ENCODE measurements around the gene KERA.

KERA gene

GRCh38 chr12:91059211-91059610 is 1.4 kb upstream of the KERA start:
- DNase-seq (ENCODE audit: low read depth): no peak
- TF ChIP-seq CTCF (IDR thresholded peaks at IDR 0.05; ENCODE audit: low read depth, low read length, missing control alignments): no peak
- no peak overlapping the region for H3K4me3 ChIP-seq (ENCODE audit: low read depth, low read length)

GRCh38 chr12:91058786-91059185 is 962 bp upstream of the KERA start:
- no peak for DNase-seq (ENCODE audit: low read depth)
- H3K4me3 ChIP-seq (ENCODE audit: low read depth, low read length): no peak overlapping the region
- TF ChIP-seq CTCF (IDR thresholded peaks at IDR 0.05; ENCODE audit: low read depth, low read length, missing control alignments): no peak

- DNase-seq (ENCODE audit: low read depth): no peak
- no peak overlapping the region for H3K4me3 ChIP-seq (ENCODE audit: low read depth, low read length)
- no peak for TF ChIP-seq CTCF (IDR thresholded peaks at IDR 0.05; ENCODE audit: low read depth, low read length, missing control alignments)
Measured at GRCh38 chr12:91056488-91056887, 1.3 kb downstream of the KERA start.

GRCh38 chr12:91055976-91056375 is 1.8 kb downstream of the KERA start:
- no peak for TF ChIP-seq CTCF (IDR thresholded peaks at IDR 0.05; ENCODE audit: low read depth, low read length, missing control alignments)
- no peak for DNase-seq (ENCODE audit: low read depth)
- H3K4me3 ChIP-seq (ENCODE audit: low read depth, low read length): no peak overlapping the region

- no peak overlapping the region for H3K4me3 ChIP-seq (ENCODE audit: low read depth, low read length)
- DNase-seq (ENCODE audit: low read depth): no peak
- no peak for TF ChIP-seq CTCF (IDR thresholded peaks at IDR 0.05; ENCODE audit: low read depth, low read length, missing control alignments)
Measured at GRCh38 chr12:91053951-91054715, 3.7 kb downstream of the KERA start.

- no peak for TF ChIP-seq CTCF (IDR thresholded peaks at IDR 0.05; ENCODE audit: low read depth, low read length, missing control alignments)
- DNase-seq (ENCODE audit: low read depth): no peak
- no peak overlapping the region for H3K4me3 ChIP-seq (ENCODE audit: low read depth, low read length)
Measured at GRCh38 chr12:91052026-91052425, 5.8 kb downstream of the KERA start.

GRCh38 chr12:91044586-91044985 is 13.2 kb downstream of the KERA start:
- no peak for TF ChIP-seq CTCF (IDR thresholded peaks at IDR 0.05; ENCODE audit: low read depth, low read length, missing control alignments)
- DNase-seq (ENCODE audit: low read depth): no peak
- no peak overlapping the region for H3K4me3 ChIP-seq (ENCODE audit: low read depth, low read length)
